NCI-H748 treated with DMSO at 0.1 percent for 48 hours (cell line): Measurements from ENCODE around the gene NUDT12.

Experiments used
- DNase-seq: peaks from one replicate; lab custom pipeline; 2025; lab: John Stamatoyannopoulos, UW

The NUDT12 gene

DNA sequence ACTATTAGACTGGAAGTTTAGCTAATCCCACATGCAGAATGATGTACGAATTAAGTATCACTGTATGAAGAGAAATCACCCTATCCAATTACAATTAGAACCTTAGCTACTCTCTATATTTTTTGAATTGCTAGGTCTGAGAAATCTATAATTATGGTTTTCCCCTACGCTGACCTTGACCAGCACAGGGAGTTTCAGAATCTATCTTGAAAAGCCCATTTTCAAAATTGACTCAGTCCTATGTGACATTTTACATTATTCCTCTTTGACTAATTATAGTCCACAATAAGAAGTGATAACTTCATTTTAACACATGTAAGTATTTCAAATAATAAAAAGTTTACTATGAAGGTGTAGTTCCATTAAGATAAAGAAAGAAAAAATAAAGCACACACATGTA lies 21.5 kb downstream of the NUDT12 start:
- no peak for DNase-seq

DNA sequence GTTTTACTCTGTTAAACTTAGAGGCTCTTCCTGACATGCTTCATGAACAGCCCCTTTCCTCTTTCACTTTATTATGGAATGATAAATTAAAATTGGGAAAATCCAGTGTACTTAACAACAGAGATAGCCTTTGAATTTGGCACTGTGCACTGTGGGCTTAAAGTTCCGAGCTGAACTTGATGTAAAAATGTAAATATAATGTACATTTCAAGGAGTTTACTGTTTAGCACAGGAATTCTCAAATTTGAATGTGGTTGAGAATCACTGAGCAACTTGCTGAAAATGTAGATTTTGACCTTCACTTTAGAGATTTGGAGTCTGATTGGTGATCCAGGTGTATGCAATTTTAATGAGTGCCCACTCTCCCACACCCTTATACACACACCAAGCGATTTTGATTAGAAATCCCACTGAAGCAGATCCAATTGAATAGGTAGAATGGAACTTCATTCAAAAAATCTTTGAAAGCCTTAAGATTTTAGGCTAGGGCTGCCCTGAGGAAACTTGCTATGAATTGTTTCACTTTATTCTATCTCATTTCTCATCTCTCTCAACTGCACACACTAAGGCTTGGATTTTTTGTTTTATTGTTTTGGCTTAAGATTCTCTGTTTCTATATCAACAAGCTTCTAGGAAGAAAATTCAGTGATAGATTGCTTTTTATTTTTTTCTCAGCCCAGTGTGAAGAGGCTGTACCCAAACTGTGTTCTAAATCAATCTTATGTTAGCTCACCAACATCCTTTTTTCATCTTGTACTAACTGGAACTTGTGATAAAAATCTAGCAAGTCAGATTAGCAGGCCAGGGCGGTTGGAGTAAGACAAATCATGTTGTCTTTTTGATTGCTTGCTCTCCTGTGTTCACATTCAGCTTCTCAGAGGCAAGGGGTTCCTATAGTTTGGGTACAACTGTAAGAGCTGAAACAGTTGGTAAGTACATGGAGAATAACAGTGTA lies 22.9 kb downstream of the NUDT12 start:
- DNase-seq, result no peak

DNA sequence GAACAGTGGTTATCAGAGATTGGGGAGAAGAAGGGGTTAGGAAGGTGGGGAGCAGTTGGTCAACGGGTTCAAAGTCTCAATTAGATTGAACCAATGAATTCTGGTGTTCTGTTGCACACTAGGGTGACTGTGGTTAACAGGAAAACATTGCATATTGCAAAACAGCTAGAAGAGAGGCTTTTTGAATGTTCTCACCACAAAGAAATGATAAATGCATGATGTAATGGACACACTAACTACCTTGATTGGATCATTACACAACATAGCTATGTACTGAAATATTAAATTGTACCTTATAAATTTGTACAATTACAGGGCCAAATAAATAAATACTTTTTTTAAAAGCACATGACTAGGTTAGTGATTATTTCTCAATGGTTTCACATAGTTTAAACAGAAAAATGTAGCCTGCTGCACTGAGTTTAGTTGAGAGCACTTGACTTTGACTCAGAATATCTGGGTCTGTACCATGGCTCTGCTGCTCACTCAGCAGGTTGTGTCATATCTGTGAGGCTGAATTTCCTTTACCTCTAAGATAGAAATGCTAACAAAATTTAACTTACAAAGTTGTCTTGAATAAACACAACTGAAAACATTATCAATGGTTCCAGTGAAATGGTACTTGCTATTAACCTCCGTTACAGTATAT lies 30.4 kb downstream of the NUDT12 start:
- no peak for DNase-seq

DNA sequence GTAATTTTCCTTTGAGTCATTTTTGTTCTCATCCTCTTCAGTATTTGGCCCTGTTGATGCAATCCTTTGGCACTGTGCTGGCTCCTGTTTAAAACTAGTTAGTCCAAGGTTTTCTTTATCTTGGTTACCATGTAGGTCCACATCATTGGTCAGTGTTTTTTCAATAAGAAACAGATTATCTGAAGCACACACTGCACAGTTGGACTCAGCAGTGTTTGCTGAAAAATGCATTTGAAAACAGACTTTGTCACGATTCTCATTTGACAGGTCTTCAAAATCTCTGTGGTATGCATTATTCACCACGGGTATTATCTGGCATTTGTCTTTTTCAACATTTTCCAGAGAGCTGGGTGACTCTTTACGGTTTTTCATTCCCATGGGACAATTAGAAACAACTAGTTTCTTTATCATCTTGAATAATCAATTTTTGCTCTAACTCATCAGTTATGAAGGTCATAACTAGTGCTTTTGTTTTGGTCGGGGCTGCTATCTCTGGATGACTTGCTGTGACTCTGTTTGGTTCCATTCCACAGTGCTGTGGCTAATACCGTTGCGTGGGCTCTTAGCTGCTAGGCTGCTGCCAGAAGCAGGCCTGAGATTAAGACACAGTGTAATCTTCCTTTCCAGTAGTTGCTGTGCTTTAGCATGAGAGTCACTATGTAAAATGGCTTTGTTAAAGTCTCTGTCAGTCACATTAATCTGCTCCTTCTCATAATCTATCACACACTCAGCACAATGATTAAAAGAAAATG lies 36.2 kb downstream of the NUDT12 start:
- DNase-seq, result no peak

GRCh38 chr5:103525361-103525760 lies 37.2 kb downstream of the NUDT12 start:
- no peak for DNase-seq

DNA sequence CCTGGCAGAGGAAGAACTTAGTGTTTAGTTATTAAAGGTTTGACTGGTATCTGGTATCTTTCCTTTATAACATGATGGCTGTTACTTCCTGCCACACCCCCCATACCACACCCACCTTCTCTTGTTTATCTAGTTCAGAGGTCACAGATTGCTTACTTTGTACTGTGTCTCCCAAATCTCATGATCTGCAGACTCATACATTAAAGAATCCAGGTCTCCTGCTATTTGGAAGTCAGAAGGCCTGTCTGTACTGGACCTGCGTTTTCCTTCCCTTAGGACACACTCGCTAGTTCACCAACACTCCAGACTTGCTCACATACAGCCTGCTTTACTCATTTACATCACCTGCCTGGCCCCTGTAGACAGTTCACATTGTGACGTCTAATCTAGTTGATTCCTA lies 39.3 kb downstream of the NUDT12 start:
- DNase-seq, result no peak

DNA sequence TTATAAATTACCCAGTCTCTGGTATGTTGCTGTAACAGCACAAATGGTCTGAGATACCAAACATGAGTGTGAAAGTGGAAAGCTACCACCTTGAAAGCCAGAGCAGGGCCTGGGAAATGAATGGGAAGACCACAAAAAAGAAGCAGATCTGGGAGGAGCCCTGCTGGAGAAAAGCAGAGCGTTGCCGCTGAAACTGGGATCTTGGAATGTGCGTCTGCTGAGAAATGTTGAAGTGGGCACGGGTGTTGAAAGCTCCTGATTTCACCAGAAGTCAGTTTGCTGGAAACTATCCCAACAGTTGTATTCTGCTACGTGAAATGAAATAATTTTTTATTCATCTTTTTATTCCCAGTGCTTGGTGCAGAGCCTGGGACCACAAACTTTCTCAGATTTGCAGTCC lies 40.0 kb downstream of the NUDT12 start:
- no peak for DNase-seq

GRCh38 chr5:103519550-103519949 lies 43.0 kb downstream of the NUDT12 start:
- DNase-seq, result no peak

GRCh38 chr5:103514371-103514770 lies 48.2 kb downstream of the NUDT12 start:
- no peak for DNase-seq

DNA sequence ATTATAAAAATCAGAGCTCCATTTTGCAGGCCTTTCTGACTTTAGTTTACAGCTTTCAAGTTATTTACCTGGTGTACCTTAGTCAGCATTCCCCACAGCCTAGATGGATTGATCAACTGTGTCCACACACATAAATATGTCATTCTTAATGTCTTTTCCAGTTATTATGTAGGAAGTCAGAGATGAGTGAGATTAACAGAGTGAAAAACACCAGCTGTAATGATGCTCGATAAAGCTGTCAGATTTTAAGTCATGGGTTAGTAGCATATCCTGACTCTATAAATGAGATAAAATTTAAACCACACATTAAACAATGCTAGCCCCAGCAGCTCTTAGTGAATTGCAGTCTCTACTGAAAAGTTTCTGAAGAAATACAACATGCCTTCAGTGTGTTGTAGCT lies 48.9 kb downstream of the NUDT12 start:
- DNase-seq, result no peak

DNA sequence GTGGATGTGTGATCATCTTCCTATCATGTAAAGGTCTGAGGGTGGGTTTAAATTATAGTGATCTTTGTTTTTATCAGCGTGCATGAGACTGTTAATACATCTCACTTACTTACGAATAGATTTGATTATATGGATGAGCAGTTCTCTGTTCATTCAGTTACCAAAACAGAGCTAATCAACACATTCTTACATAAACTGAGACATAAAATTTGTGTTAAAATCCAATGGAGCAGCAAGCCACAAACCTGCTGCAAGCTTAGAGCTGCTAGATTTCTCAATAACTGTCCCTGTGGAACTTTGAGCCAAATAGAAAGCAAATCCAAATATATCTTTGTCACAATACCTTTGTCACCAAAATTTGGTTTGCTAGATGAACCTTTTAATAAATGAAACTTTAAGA lies 50.1 kb downstream of the NUDT12 start:
- DNase-seq, result no peak

DNA sequence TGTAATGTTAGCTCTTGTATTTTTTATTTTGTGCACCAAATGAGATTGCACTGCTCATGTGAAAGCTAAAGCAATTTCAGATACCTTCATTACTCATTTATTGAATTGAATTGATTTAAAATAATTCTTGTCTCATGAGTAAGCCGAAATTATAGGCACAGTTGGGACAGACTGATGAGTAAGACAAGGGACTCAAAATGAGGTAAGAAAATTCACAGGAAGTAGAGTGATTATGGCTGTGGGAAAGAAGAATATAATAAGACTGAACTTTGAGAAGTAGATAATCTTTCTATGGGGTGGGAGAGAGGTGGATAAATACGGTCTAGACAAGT lies 51.1 kb downstream of the NUDT12 start:
- DNase-seq, result no peak

GRCh38 chr5:103510851-103511553 lies 51.6 kb downstream of the NUDT12 start:
- no peak for DNase-seq

DNA sequence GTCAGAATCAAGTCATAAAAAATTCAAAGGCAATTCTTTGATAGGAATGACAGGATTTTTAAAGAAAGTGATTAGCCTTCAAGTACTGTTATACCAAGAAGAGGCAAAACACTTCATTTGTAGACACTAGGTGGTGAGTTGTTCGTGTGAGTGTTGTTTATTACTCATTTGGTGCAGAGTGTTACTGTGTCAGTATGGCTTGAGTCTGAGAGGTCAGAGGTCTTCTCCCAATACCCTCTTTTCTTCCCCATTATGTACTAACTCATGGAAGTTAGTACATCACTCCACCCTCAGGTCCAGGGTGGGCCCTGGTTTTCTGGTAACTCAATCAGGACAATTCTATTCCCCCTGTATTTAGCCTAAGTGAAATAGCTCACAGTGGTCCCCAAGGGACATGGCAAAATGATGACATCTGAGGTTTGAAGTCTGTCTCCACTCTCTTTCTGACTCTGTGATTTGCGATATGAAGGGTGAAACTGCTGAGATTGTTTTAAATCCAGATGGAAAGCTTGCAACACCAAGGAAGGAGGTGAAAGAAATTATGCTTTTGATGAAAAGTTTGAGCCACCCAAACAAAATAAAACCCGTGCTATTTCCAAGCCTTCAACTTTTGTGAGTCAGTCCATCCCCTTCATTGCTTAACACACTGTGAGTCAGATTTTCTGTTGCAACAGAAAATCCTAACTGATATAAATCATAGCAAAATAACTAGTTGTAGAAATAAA lies 56.8 kb downstream of the NUDT12 start:
- DNase-seq, result no peak

- no peak for DNase-seq
Observed at GRCh38 chr5:103503066-103503465, 59.5 kb downstream of the NUDT12 start.

- DNase-seq, result no peak
Observed at GRCh38 chr5:103502662-103503061, 59.9 kb downstream of the NUDT12 start.
